Lung (tissue), 12 donors: ENCODE data around the gene PALD1. TPM values are rescaled to one million over a fixed set of nuclear protein-coding genes. Genes with fewer than 3 reads are reported as not detected.

Experiments used
- ATAC-seq: fragments of 200-7000 bp; cut with Tn5 transposase; one replicate; pipeline ENCODE4 v1.9.1; 2020; ENCODE audit warnings: moderate number of reproducible peaks; ENCODE audit not compliant: insufficient read depth, low FRiP score
- DNase-seq, 3 donors: peaks; one replicate each; pipeline ENCODE4 v3.0.0-alpha.2; 2013 to 2017
- H3K27ac ChIP-seq, 2 donors: one replicate each; pipeline ENCODE4 v1.5.1; 2013; ENCODE audit warnings: mild to moderate bottlenecking in 2 of 2, moderate library complexity in 2 of 2, control low read depth in 1 of 2, inconsistent platforms in 1 of 2, low read depth in 1 of 2, low read length in 1 of 2
- H3K27me3 ChIP-seq, 3 donors: one replicate each; pipeline ENCODE4 v1.5.1; 2013; ENCODE audit warnings: low read length in 2 of 3; ENCODE audit not compliant: control insufficient read depth in 3 of 3, insufficient read depth in 3 of 3
- H3K36me3 ChIP-seq, 4 donors: one replicate each; pipeline ENCODE4 v1.5.1; 2013; ENCODE audit warnings: low read length in 4 of 4, mild to moderate bottlenecking in 1 of 4, moderate library complexity in 1 of 4; ENCODE audit not compliant: control insufficient read depth in 4 of 4, insufficient read depth in 4 of 4
- H3K4me1 ChIP-seq, 5 donors: one replicate each; pipeline ENCODE4 v1.5.1; 2013; ENCODE audit warnings: low read length in 5 of 5, mild to moderate bottlenecking in 2 of 5, moderate library complexity in 1 of 5; ENCODE audit not compliant: control insufficient read depth in 5 of 5, insufficient read depth in 5 of 5
- H3K4me3 ChIP-seq: one replicate; pipeline ENCODE4 v1.5.1; 2013; ENCODE audit warnings: mild to moderate bottlenecking, control low read depth, moderate library complexity
- H3K9ac ChIP-seq, 2 donors: one replicate each; pipeline ENCODE4 v1.5.1; 2013; ENCODE audit warnings: low read length in 2 of 2, control low read depth in 1 of 2; ENCODE audit not compliant: insufficient read depth in 1 of 2
- H3K9me3 ChIP-seq, 4 donors: one replicate each; pipeline ENCODE4 v1.5.1; 2013; ENCODE audit warnings: low read length in 3 of 4, mild to moderate bottlenecking in 1 of 4, moderate library complexity in 1 of 4; ENCODE audit not compliant: control insufficient read depth in 4 of 4, insufficient read depth in 3 of 4
- CTCF ChIP-seq: IDR thresholded peaks from 2 replicates; pipeline ENCODE4 v1.5.1; 2012; ENCODE audit warnings: mild to moderate bottlenecking; ENCODE audit errors: control extremely low read depth, extremely low read depth
- WGBS, 2 donors: extraction: QIAGEN DNeasy Blood & Tissue Kit; methylation state at CpG; one replicate each; pipeline ENCODE4 v1.1.7; 2013; 5-methylcytosine and 5-hydroxymethylcytosine counted together
- polyA plus RNA-seq, 2 donors: library from polyadenylated mRNA; stranded (reverse); fragments of 200-250 nt; gene quantifications; one replicate each; pipeline ENCODE4 v1.2.1, GENCODE V29; 2013
- total RNA-seq, 2 donors: library from RNA; depleted of rRNA in 1 of 2; stranded (reverse); fragments of >200 nt in 1 of 2; gene quantifications; one replicate each; pipeline ENCODE4 v1.2.1, GENCODE V29; 2014 to 2021
- donor health status: control.
- donor health status: control.
- donor health status: Bipolar disorder and iron deficiency.
- donor health status: healthy.
- donor health status: DM: yes; HTN: yes; CAD: no.

Gene PALD1
- total and polyA plus RNA-seq, 4 donors, result 10.5 to 19.7 (median 15.6) TPM

GRCh38 chr10:70555371-70555770, 76.8 kb downstream of the PALD1 start:
- H3K9me3 ChIP-seq, result no peaks in the 10 kb centered on the region
- H3K4me3 ChIP-seq, result no peak overlapping the region
- WGBS, 2 donors, result 75 to 88% methylated on average over 11 of the region's 11 CpGs
- H3K27ac ChIP-seq, result no peak overlapping the region
- H3K27me3 ChIP-seq, result no peaks in the 10 kb centered on the region
- H3K4me1 ChIP-seq, result peaks cover 0 to 48% (median 12%) of the 10 kb centered on the region in 5 donors
- DNase-seq (no peak), ATAC-seq (no peak)
- no peak for TF ChIP-seq CTCF
- H3K36me3 ChIP-seq, result peaks cover 0 to 13% (median 1%) of the 10 kb centered on the region in 4 donors
- H3K9ac ChIP-seq, result no peak overlapping the region

- H3K4me1 ChIP-seq, result peaks cover 0 to 52% (median 20%) of the 10 kb centered on the region in 5 donors
- H3K36me3 ChIP-seq, result peaks cover 0 to 5% (median 1%) of the 10 kb centered on the region in 4 donors
These were observed 78.7 kb downstream of the PALD1 start for GRCh38 chr10:70557086-70557845.

GRCh38 chr10:70557876-70558275, 79.3 kb downstream of the PALD1 start:
- no peaks in the 10 kb centered on the region for H3K9me3 ChIP-seq
- TF ChIP-seq CTCF, result no peak
- no peak overlapping the region for H3K27ac ChIP-seq
- no peak overlapping the region for H3K9ac ChIP-seq
- ATAC-seq, result no peak
- DNase-seq, result no peak
- no peaks in the 10 kb centered on the region for H3K27me3 ChIP-seq
- 65 to 91% methylated on average over 2 of the region's 2 CpGs for WGBS, 2 donors
- H3K4me1 ChIP-seq, result peaks cover 0 to 52% (median 26%) of the 10 kb centered on the region in 5 donors
- H3K4me3 ChIP-seq, result no peak overlapping the region
- peaks cover 0 to 5% (median 1%) of the 10 kb centered on the region in 4 donors for H3K36me3 ChIP-seq

More at GRCh38 chr10:70557086-70557845, 78.7 kb downstream of the PALD1 start:
- H3K9ac ChIP-seq, result no peak overlapping the region
- H3K27me3 ChIP-seq, result no peaks in the 10 kb centered on the region
- ATAC-seq (no peak), DNase-seq (no peak)
- no peak for TF ChIP-seq CTCF
- no peaks in the 10 kb centered on the region for H3K9me3 ChIP-seq
- WGBS, 2 donors, result 96 to 97% methylated on average over 11 of the region's 11 CpGs
- H3K4me3 ChIP-seq, result no peak overlapping the region
- no peak overlapping the region for H3K27ac ChIP-seq
